Vagina (tissue), 2 donors: ENCODE data around the gene TSPO.

Source experiments
- CTCF ChIP-seq, 3 experiments: fragments of 450-650 bp in 2 of 3; fragments of 200-600 bp in 1 of 3; sonication (generic) in 1 of 3; IDR thresholded peaks; one replicate each; pipeline ENCODE4 v1.5.1; 2017 to 2019; ENCODE audit warnings: antibody characterized with exemption in 3 of 3, mild to moderate bottlenecking in 2 of 3, moderate library complexity in 2 of 3
- POLR2A ChIP-seq, 2 donors: fragments of 450-650 bp; IDR thresholded peaks; one replicate each; pipeline ENCODE4 v1.6.1; 2017; ENCODE audit warnings: antibody characterized with exemption in 2 of 2, mild to moderate bottlenecking in 2 of 2, moderate library complexity in 2 of 2
- POLR2AphosphoS5 ChIP-seq, 2 donors: sonication (generic); formaldehyde crosslinking; IDR thresholded peaks; one replicate each; pipeline ENCODE4 v1.9.0; 2017; ENCODE audit warnings: antibody characterized with exemption in 2 of 2, mild to moderate bottlenecking in 2 of 2, low read depth in 1 of 2; ENCODE audit not compliant: insufficient read depth in 1 of 2

DNA sequence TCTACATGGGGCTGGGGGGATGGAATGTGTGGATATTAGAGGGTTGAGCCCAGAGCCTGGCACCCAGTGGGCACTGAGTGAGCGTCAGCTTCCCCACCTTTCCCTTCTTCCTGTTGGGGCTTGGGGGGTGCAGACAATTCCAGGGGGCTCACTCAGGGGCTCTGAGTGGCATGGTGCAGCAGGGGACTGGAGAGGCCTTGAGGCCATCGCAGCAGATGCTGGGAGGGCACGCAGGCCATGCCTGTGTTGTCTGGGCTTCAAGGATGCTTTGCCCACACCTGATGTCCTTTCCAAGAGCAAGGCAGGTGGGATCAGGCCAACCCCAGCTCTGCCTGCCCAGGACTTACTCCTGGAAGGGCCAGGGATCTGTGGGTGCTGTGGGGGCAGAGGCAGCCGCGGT is 46.8 kb downstream of the TSPO start:
- TF ChIP-seq CTCF (IDR thresholded peaks at IDR 0.05) (no peak), POLR2AphosphoS5 (IDR thresholded peaks at IDR 0.05; ENCODE audit: insufficient read depth in 1 of 2, low read depth in 1 of 2) (no peak), POLR2A (IDR thresholded peaks at IDR 0.05) (no peak)
